Loucy (cell line): ENCODE data around the gene SLC17A9.

Source experiments
- CTCF ChIP-seq: fragments of 200-600 bp; sonication (generic); conservative IDR thresholded peaks from 2 replicates; pipeline ENCODE4 v1.5.1; 2014; ENCODE audit warnings: mild to moderate bottlenecking, antibody characterized with exemption, low read length
- EZH2phosphoT487 ChIP-seq: fragments of 200-600 bp; IDR thresholded peaks from 2 replicates; pipeline ENCODE4 v1.6.1; 2018; ENCODE audit warnings: antibody characterized with exemption, mild to moderate bottlenecking, moderate library complexity, borderline replicate concordance

DNA sequence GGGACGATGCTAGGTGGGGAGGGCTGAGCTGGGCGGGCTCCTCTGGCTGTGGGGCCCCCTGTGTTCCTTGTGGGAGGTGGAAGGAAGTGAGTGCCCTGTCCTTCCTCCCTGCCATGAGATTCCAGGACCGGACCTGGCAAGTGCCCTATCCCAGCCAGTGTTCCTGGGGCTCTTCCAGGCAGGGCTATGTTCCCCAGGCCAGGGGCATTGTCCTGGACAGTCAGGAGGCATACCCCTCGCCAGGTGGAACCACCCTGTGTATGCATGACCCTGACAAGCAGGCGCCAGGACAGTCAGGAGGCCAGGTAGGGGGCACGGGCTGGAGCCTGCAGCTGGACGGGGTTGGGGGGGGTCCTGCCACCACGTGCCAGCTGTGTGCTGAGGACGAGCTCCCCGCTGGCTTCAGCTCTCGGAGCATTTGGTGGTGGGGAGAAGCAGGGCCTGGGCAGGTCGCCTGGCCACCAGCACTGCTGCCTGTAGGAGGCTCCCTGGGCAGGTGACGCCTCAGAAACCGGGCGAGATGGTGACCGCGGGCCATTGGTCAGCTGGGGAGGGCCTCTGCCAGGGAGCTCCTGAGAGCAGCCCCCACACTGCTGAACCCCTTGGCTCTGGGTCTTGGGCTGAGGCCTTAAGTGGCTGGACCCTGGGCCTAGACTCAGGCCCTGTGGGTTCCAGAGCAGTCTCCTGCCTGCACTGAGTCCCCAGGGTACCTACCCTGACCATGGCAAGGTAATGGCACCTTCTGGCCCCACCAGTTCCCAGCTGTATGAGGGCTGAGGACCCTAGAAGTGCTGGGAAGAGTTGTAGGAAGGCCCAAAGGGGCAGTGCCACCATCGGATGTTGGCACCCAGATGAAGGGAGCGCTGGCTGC lies 694 bp downstream of the SLC17A9 start:
- TF ChIP-seq CTCF (0 out of 2 replicates have a peak, but pooled peaks have one; percentile 10), EZH2phosphoT487 (no peak)
